Measurements from ENCODE around the gene P2RX4. TPM values are rescaled to one million over a fixed set of nuclear protein-coding genes. Genes with fewer than 3 reads are reported as not detected.
A peak's percentile ranks its signal among the peaks of the same experiment; 100 is the strongest.

P2RX4 gene
- polyA plus RNA-seq, 3 donors, result 61.8 to 87.7 (median 74.7) TPM

GRCh38 chr12:121238604-121239350, 28.8 kb downstream of the P2RX4 start:
- no peaks in the 10 kb centered on the region for H3K27me3 ChIP-seq (ENCODE audit: control insufficient read depth in 2 of 2, insufficient read depth in 2 of 2, low read length in 2 of 2)
- H3K4me1 Mint-ChIP-seq, result peaks cover 48% of the 10 kb centered on the region
- peak overlapping the region; percentile 67 to 81 for H3K27ac ChIP-seq (ENCODE audit: low read depth in 1 of 2, low read length in 2 of 2)
- peaks cover 52 to 67% of the 10 kb centered on the region in 2 donors for H3K36me3 ChIP-seq (replicated peaks in 1 of 2; ENCODE audit: control insufficient read depth in 1 of 2, insufficient read depth in 2 of 2, low read length in 2 of 2)
- intact Hi-C loops (cut with micrococcal nuclease), result loop anchor here in 1 of 2 donors (10.0 kb wide), 1 partner anchor 234 kb away; no protein-coding TSS in a partner anchor
- peaks cover 12% of the 10 kb centered on the region for H3K79me2 ChIP-seq (ENCODE audit: insufficient read depth, low read length)
- peaks cover 0 to 2% (median 0%) of the 10 kb centered on the region in 3 donors for H3K27me3 Mint-ChIP-seq (ENCODE audit: low read depth in 3 of 3)
- peak overlapping the region; percentile 80 to 94 (median 89) for H3K27ac Mint-ChIP-seq
- H3K9ac ChIP-seq (ENCODE audit: insufficient read depth, low read length, poor library complexity, severe bottlenecking), result no peak overlapping the region
- peak overlapping the region in 1 of 3 experiments; percentile 32 for H3K4me3 ChIP-seq (replicated peaks in 1 of 3; ENCODE audit: low read depth in 2 of 3, low read length in 3 of 3)
- peak overlapping the region in 1 of 2 donors; percentile 54 for H3K4me3 Mint-ChIP-seq
- no peak for TF ChIP-seq CTCF (IDR thresholded peaks at IDR 0.05)
- peaks cover 51 to 74% of the 10 kb centered on the region in 2 donors for H3K36me3 Mint-ChIP-seq
- peak overlapping the region; percentile 61 for H3K4me2 ChIP-seq (replicated peaks; ENCODE audit: extremely low read depth, low read length, poor library complexity, severe bottlenecking)
- peaks cover 0 to 3% (median 0%) of the 10 kb centered on the region in 7 donors for H3K9me3 Mint-ChIP-seq
- peaks cover 75% of the 10 kb centered on the region for H4K20me1 ChIP-seq (ENCODE audit: insufficient read depth, low read length)
- DNase-seq, result no peak
- H3K9me3 ChIP-seq (replicated peaks in 1 of 2; ENCODE audit: control insufficient read depth in 1 of 2, insufficient read depth in 1 of 2, low read length in 2 of 2), result no peaks in the 10 kb centered on the region
- no peak overlapping the region for H2AFZ ChIP-seq (ENCODE audit: insufficient read depth, low read depth, low read length, poor library complexity, severe bottlenecking)
- peaks cover 41% of the 10 kb centered on the region in 2 donors for H3K4me1 ChIP-seq (ENCODE audit: control insufficient read depth in 1 of 2, insufficient read depth in 2 of 2, low read length in 2 of 2)
- 39% methylated on average over 4 of the region's 7 CpGs for WGBS (ENCODE audit: insufficient coverage)

GRCh38 chr12:121239351-121240061, 29.6 kb downstream of the P2RX4 start:
- peak overlapping the region; percentile 80 to 94 (median 89) for H3K27ac Mint-ChIP-seq
- H2AFZ ChIP-seq (ENCODE audit: insufficient read depth, low read depth, low read length, poor library complexity, severe bottlenecking), result no peak overlapping the region
- peaks cover 79% of the 10 kb centered on the region for H4K20me1 ChIP-seq (ENCODE audit: insufficient read depth, low read length)
- peak overlapping the region; percentile 67 to 81 for H3K27ac ChIP-seq (ENCODE audit: low read depth in 1 of 2, low read length in 2 of 2)
- H3K4me1 ChIP-seq (ENCODE audit: control insufficient read depth in 1 of 2, insufficient read depth in 2 of 2, low read length in 2 of 2), result peaks cover 41% of the 10 kb centered on the region in 2 donors
- H3K36me3 ChIP-seq (replicated peaks in 1 of 2; ENCODE audit: control insufficient read depth in 1 of 2, insufficient read depth in 2 of 2, low read length in 2 of 2), result peaks cover 52 to 67% of the 10 kb centered on the region in 2 donors
- peaks cover 52 to 73% of the 10 kb centered on the region in 2 donors for H3K36me3 Mint-ChIP-seq
- peak; percentile 63 to 85 (median 82) for DNase-seq
- WGBS (ENCODE audit: insufficient coverage), result 19% methylated on average over 3 of the region's 6 CpGs
- peaks cover 48% of the 10 kb centered on the region for H3K4me1 Mint-ChIP-seq
- peak overlapping the region in 1 of 2 donors; percentile 54 for H3K4me3 Mint-ChIP-seq
- peak overlapping the region; percentile 38 for H3K9ac ChIP-seq (ENCODE audit: insufficient read depth, low read length, poor library complexity, severe bottlenecking)
- H3K27me3 Mint-ChIP-seq (ENCODE audit: low read depth in 3 of 3), result peaks cover 0 to 2% (median under 1%) of the 10 kb centered on the region in 3 donors
- TF ChIP-seq CTCF (IDR thresholded peaks at IDR 0.05), result no peak
- H3K9me3 Mint-ChIP-seq, result peaks cover 0 to 3% (median 0%) of the 10 kb centered on the region in 7 donors
- H3K4me2 ChIP-seq (replicated peaks; ENCODE audit: extremely low read depth, low read length, poor library complexity, severe bottlenecking), result peak overlapping the region; percentile 61
- no peaks in the 10 kb centered on the region for H3K9me3 ChIP-seq (replicated peaks in 1 of 2; ENCODE audit: control insufficient read depth in 1 of 2, insufficient read depth in 1 of 2, low read length in 2 of 2)
- peak overlapping the region in 1 of 3 experiments; percentile 41 for H3K4me3 ChIP-seq (replicated peaks in 1 of 3; ENCODE audit: low read depth in 2 of 3, low read length in 3 of 3)
- intact Hi-C loops (cut with micrococcal nuclease), result loop anchor here in 1 of 2 donors (10.0 kb wide), 1 partner anchor 235 kb away; no protein-coding TSS in a partner anchor
- peaks cover 12% of the 10 kb centered on the region for H3K79me2 ChIP-seq (ENCODE audit: insufficient read depth, low read length)
- H3K27me3 ChIP-seq (ENCODE audit: control insufficient read depth in 2 of 2, insufficient read depth in 2 of 2, low read length in 2 of 2), result no peaks in the 10 kb centered on the region
